HUES48 (cell line): ENCODE results near the gene SIGLEC8.
A peak's percentile ranks its signal among the peaks of the same experiment; 100 is the strongest.
"Not testable (repeated sequence)": the region's sequence is repeated elsewhere in the genome, so short reads cannot be mapped to it uniquely, and the experiment has no call there.

Experiments used
- H3K27ac ChIP-seq: one replicate; pipeline ENCODE4 v1.7.0; 2013; ENCODE audit warnings: low read depth, low read length, inconsistent platforms
- H3K27me3 ChIP-seq: 2 replicates; pipeline ENCODE4 v1.6.1; 2013; ENCODE audit warnings: mild to moderate bottlenecking, low read length; ENCODE audit not compliant: control insufficient read depth, insufficient read depth
- H3K36me3 ChIP-seq: 2 replicates; pipeline ENCODE4 v1.6.1; 2013; ENCODE audit warnings: low read length; ENCODE audit not compliant: control insufficient read depth, insufficient read depth
- H3K4me1 ChIP-seq: 2 replicates; pipeline ENCODE4 v1.6.1; 2013; ENCODE audit warnings: mild to moderate bottlenecking, low read length; ENCODE audit not compliant: control insufficient read depth, insufficient read depth
- H3K4me3 ChIP-seq: 2 replicates; pipeline ENCODE4 v1.5.1; 2013; ENCODE audit warnings: mild to moderate bottlenecking, low read depth, low read length
- H3K9ac ChIP-seq: 2 replicates; pipeline ENCODE4 v1.6.1; 2013; ENCODE audit warnings: mild to moderate bottlenecking, low read depth, low read length, moderate library complexity
- H3K9me3 ChIP-seq: 2 replicates; pipeline ENCODE4 v1.6.1; 2013; ENCODE audit warnings: low read length; ENCODE audit not compliant: control insufficient read depth, insufficient read depth

SIGLEC8 gene

DNA sequence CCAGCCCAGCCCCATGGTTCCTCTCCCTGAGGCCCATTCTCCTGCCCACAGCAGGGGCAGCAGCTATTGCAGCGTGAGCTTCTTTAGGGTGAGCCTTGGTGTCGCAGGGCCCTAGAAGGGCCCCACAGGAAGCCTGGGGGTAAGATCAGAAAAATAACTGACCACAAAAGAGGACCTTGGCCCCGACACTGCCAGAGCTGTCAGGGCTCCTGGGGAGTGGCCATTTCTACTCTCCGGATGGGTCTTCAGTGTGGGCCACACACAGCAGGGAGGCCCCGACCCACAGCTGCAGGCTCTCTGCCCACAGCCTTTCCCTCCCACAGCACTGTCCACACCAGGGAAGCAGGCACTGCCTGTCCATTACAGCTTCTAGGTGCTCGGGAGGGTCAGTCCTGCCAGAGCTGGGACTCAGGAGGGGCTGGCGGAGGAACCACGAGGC is 3.5 kb upstream of the SIGLEC8 start:
- H3K4me3 ChIP-seq, result no peak overlapping the region
- H3K4me1 ChIP-seq, result peaks cover 3% of the 10 kb centered on the region; the same call in 1 of the 2 replicates
- no peak overlapping the region for H3K27ac ChIP-seq
- H3K27me3 ChIP-seq, result peaks cover 15% of the 10 kb centered on the region
- H3K9me3 ChIP-seq, result no peaks in the 10 kb centered on the region; the same call in 1 of the 2 replicates
- H3K36me3 ChIP-seq, result no peaks in the 10 kb centered on the region
- no peak overlapping the region for H3K9ac ChIP-seq

DNA sequence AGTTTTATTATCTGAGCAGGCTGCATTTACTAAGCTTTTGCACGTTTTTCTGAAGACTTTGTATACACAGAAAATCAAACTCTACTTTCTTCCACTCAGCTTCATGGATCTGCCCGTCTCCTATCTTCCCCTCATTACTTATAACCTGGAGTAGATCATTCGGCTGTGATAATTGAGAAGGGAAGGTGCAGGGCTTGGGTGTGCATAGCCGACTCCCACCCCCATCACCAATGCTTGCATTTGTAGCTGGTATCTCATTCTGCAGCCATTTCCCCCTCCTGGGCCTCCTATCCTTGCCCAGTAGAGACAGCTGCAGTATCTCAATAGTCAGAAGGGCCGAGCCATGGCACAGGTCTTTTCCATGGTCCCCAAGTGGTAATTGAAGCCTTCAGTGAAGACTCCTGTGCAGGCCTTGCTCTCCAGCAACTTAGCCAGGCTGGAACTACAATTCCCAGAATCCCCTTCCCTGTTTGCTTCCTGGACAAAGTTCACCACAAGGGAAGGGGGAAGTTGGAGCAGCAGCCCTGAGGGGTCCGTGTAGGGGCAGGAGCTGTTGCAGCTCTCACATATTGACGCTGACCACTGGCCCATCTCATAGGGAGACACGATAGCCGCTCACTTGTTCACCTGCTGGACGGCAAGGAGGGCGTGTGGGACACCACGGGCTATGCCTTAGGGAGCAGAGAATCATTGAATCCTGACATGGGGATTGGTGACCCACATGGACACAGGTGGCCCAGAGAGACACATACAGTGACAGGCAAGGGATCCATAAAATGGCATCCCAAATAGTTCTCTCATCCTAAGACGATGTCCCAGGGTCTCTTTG is 2.1 kb upstream of the SIGLEC8 start:
- Histone ChIP-seq H3K27me3 (peaks cover 7% of the 10 kb centered on the region), H3K4me3 (peak overlapping the region; percentile 53), H3K9me3 (no peaks in the 10 kb centered on the region; the same call in 1 of the 2 replicates), H3K9ac (no peak overlapping the region), H3K36me3 (no peaks in the 10 kb centered on the region), H3K27ac (no peak overlapping the region), H3K4me1 (peaks cover 3% of the 10 kb centered on the region; the same call in 1 of the 2 replicates)

- no peak overlapping the region for H3K27ac ChIP-seq
- no peak overlapping the region for H3K9ac ChIP-seq
- H3K27me3 ChIP-seq, result no peaks in the 10 kb centered on the region
- peaks cover 3% of the 10 kb centered on the region; the same call in 1 of the 2 replicates for H3K4me1 ChIP-seq
- H3K36me3 ChIP-seq, result no peaks in the 10 kb centered on the region
- H3K4me3 ChIP-seq, result no peak overlapping the region
- H3K9me3 ChIP-seq, result no peaks in the 10 kb centered on the region; the same call in 1 of the 2 replicates
Measured at GRCh38 chr19:51458899-51459505, 748 bp upstream of the SIGLEC8 start.

DNA sequence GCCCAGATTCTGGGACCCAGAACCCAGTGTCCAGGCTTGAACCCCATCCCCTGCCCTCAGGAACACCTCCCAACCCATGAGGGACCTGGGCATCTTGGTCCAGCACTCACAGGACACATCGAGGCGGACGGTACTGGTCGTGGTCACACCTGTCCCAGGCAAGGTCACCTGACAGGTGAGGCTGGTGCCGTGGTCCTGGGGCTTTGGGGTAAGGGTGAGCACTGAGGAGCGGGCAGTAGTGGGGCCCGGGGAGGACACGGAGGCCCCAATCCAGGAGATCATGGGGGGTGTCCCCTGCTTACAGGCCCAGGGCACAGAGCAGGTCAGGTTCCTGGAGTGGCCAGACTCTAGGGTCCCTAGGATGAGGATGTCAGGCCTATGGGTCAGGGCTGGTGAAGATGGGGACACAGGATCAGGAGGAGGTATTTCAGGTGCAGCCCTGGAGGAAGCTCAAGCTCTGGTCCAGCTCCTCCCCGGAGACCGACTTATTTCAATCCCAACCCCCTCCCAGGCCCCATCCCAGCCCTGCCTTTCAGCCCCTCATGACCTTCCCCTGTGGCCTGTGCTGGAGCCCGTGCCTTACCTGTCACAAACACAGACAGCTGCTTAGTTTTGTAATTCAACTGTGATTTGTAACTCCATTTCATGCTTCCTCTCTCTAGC is 772 bp downstream of the SIGLEC8 start:
- Histone ChIP-seq H3K27me3 (no peaks in the 10 kb centered on the region), H3K27ac (no peak overlapping the region), H3K4me1 (peaks cover 3% of the 10 kb centered on the region; the same call in 1 of the 2 replicates), H3K9ac (no peak overlapping the region), H3K36me3 (no peaks in the 10 kb centered on the region), H3K9me3 (no peaks in the 10 kb centered on the region; the same call in 1 of the 2 replicates), H3K4me3 (no peak overlapping the region)

DNA sequence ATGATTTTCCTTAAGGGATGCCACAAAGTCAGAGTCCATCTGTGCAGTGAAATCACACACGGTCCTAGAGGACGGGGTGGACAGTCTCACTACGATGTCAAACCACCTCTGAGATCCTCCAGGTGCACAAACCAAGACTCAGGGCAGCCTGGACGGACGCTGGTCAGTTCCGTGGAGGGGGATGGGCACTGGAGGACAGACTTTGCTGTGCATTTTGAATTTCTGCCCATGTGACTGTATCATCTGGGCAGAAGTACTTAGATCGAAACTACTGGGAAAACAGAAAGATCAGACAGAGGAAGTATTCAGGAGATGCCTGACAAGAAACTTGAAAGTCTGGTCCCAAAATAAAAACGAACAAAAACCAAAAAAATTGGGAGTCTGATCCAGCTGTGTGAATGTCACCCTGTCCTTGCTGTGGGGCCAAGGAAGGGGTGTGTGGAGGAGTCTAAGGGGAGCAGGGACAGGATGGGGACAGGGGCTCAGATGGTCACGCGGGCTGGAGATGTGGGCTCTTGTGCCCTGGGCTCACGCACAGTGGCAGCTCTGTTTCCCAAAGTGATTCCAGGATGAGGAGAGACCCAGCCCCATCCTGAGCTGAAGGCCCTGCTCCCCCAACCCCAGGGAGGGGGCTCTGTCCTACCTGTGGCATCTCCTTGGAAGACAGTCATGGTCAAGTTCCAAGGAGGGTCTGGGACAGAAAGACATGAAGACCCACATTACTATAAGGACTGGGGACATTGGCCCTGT is 1.5 kb downstream of the SIGLEC8 start:
- no peaks in the 10 kb centered on the region; the same call in 1 of the 2 replicates for H3K9me3 ChIP-seq
- no peaks in the 10 kb centered on the region for H3K27me3 ChIP-seq
- no peak overlapping the region for H3K9ac ChIP-seq
- no peak overlapping the region for H3K4me3 ChIP-seq
- H3K4me1 ChIP-seq, result peaks cover 3% of the 10 kb centered on the region; the same call in 1 of the 2 replicates
- H3K36me3 ChIP-seq, result no peaks in the 10 kb centered on the region
- H3K27ac ChIP-seq, result no peak overlapping the region

GRCh38 chr19:51450730-51451307 is 7.4 kb downstream of the SIGLEC8 start:
- H3K27ac ChIP-seq, result no peak overlapping the region
- no peak overlapping the region for H3K9ac ChIP-seq
- H3K9me3 ChIP-seq, result peaks cover 20% of the 10 kb centered on the region
- no peaks in the 10 kb centered on the region for H3K4me1 ChIP-seq
- no peaks in the 10 kb centered on the region for H3K36me3 ChIP-seq
- no peak overlapping the region for H3K4me3 ChIP-seq
- no peaks in the 10 kb centered on the region for H3K27me3 ChIP-seq

DNA sequence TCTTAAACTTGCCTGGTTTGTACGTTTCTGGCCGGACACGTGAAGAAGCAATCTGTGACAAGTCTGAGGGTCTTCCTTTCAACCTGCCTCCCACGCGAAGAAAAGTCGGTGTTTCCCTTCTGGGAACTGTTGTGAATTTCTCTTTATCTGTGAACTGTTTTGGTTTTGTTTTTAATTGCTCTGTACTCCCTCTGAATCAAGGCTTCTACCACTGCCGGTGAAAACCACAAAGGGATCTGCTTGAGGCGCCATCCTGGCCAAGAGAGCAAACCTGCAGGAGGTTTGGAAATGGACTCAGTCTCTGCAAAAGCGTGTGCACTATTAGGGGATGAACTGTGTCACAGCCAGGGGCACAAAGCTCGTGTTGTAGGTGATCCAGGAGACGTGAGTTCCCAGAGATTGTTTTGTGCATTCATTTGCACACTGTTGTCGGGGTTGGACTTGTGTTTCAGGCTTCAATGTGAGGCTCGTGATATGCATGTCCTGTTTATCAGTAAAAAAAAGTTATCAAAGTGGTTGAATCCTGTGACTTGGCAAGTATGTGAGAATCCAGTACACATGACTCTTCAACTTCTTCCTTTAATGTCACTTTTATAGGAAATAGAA is 9.7 kb downstream of the SIGLEC8 start:
- Histone ChIP-seq H3K27me3 (no peaks in the 10 kb centered on the region), H3K27ac (no peak overlapping the region), H3K9ac (no peak overlapping the region), H3K4me3 (no peak overlapping the region), H3K4me1 (no peaks in the 10 kb centered on the region), H3K9me3 (peaks cover 20% of the 10 kb centered on the region), H3K36me3 (no peaks in the 10 kb centered on the region)

GRCh38 chr19:51448011-51448410 is 10.2 kb downstream of the SIGLEC8 start:
- Histone ChIP-seq H3K9ac (no peak overlapping the region), H3K4me3 (no peak overlapping the region), H3K36me3 (no peaks in the 10 kb centered on the region), H3K4me1 (no peaks in the 10 kb centered on the region), H3K27me3 (no peaks in the 10 kb centered on the region), H3K27ac (no peak overlapping the region), H3K9me3 (peaks cover 20% of the 10 kb centered on the region)

DNA sequence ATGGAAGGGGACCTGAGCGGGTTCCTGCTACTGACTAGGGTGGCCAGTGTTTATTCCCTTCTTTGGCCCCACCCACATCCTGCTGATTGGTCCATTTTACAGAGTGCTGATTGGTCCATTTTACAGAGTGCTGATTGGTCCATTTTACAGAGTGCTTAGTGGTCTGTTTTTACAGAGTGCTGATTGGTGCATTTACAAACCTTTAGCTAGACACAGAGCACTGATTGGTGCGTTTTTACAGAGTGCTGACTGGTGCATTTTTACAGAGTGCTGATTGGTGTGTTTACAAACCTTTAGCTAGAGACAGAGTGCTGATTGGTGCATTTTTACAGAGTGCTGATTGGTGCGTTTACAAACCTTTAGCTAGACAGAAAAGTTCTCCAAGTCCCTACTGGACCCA is 10.7 kb downstream of the SIGLEC8 start:
- not testable (repeated sequence) for H3K9ac ChIP-seq, H3K4me3 ChIP-seq, H3K4me1 ChIP-seq, H3K27me3 ChIP-seq, H3K36me3 ChIP-seq, H3K27ac ChIP-seq
- peaks cover 20% of the 10 kb centered on the region for H3K9me3 ChIP-seq
